GM19035 (cell line): Measurements from ENCODE around the gene ATL2.

Experiments
- ATAC-seq: cut with Tn5 transposase; IDR thresholded peaks from one replicate; pipeline ENCODE4 v1.9.1; 2021; ENCODE audit not compliant: unreplicated experiment

ATL2 gene

GRCh38 chr2:38255211-38255610 lies 121.9 kb downstream of the ATL2 start:
- ATAC-seq: no peak

- no peak for ATAC-seq
Observed at GRCh38 chr2:38254796-38255195, 122.3 kb downstream of the ATL2 start.

- no peak for ATAC-seq
Observed at GRCh38 chr2:38251940-38252339, 125.1 kb downstream of the ATL2 start.

- no peak for ATAC-seq
Observed at GRCh38 chr2:38248707-38249106, 128.4 kb downstream of the ATL2 start.

GRCh38 chr2:38248255-38248654 lies 128.8 kb downstream of the ATL2 start:
- ATAC-seq: no peak

GRCh38 chr2:38246105-38246504 lies 131.0 kb downstream of the ATL2 start:
- no peak for ATAC-seq

GRCh38 chr2:38245114-38245641 lies 131.9 kb downstream of the ATL2 start:
- no peak for ATAC-seq

GRCh38 chr2:38244301-38244700 lies 132.8 kb downstream of the ATL2 start:
- ATAC-seq: no peak
